ENCODE results near the gene SLC25A51. TPM values are rescaled to one million over a fixed set of nuclear protein-coding genes. Genes with fewer than 3 reads are reported as not detected.

The SLC25A51 gene
- total and polyA plus RNA-seq, 3 donors from 2014 or later, result 18.4 to 27.4 (median 19.1) TPM

GRCh38 chr9:37876376-37876775 lies 27.6 kb downstream of the SLC25A51 start:
- intact Hi-C loops (cut with DNase I; ENCODE audit: low total_unique reads), result no loop called here
- no peak for DNase-seq

GRCh38 chr9:37873955-37874354 lies 30.0 kb downstream of the SLC25A51 start:
- no peaks in the 10 kb centered on the region for H3K9me3 ChIP-seq
- intact Hi-C loops (cut with DNase I; ENCODE audit: low total_unique reads), result no loop called here
- H3K27me3 ChIP-seq, result no peaks in the 10 kb centered on the region
- no peaks in the 10 kb centered on the region for H3K4me1 ChIP-seq
- TF ChIP-seq CTCF (IDR thresholded peaks at IDR 0.05) (no peak), POLR2A (IDR thresholded peaks at IDR 0.05) (no peak)
- WGBS, 2 donors, result 92 to 97% methylated on average over 2 of the region's 2 CpGs
- H3K27ac ChIP-seq, result no peak overlapping the region
- H3K36me3 ChIP-seq (ENCODE audit: low read depth, missing control alignments), result no peaks in the 10 kb centered on the region
- no peak overlapping the region for H3K4me3 ChIP-seq
- DNase-seq, result no peak

More at GRCh38 chr9:37876376-37876775, 27.6 kb downstream of the SLC25A51 start:
- H3K36me3 ChIP-seq (ENCODE audit: low read depth, missing control alignments), result no peaks in the 10 kb centered on the region
- TF ChIP-seq POLR2A (IDR thresholded peaks at IDR 0.05), result no peak
- no peaks in the 10 kb centered on the region for H3K9me3 ChIP-seq
- 91 to 100% methylated on average over 1 of the region's 1 CpG for WGBS, 2 donors
- no peaks in the 10 kb centered on the region for H3K4me1 ChIP-seq
- no peak overlapping the region for H3K27ac ChIP-seq
- H3K27me3 ChIP-seq, result no peaks in the 10 kb centered on the region
- H3K4me3 ChIP-seq, result no peak overlapping the region

- Histone ChIP-seq H3K36me3 (ENCODE audit: low read depth, missing control alignments) (no peaks in the 10 kb centered on the region), H3K9me3 (no peaks in the 10 kb centered on the region), H3K4me1 (no peaks in the 10 kb centered on the region), H3K27me3 (no peaks in the 10 kb centered on the region), H3K27ac (no peak overlapping the region), H3K4me3 (no peak overlapping the region)
- intact Hi-C loops (cut with DNase I; ENCODE audit: low total_unique reads), result no loop called here
- no peak for DNase-seq
- TF ChIP-seq POLR2A (IDR thresholded peaks at IDR 0.05) (no peak), CTCF (IDR thresholded peaks at IDR 0.05) (no peak)
- WGBS, 2 donors, result 84 to 87% methylated on average over 5 of the region's 5 CpGs
These were observed 33.1 kb downstream of the SLC25A51 start for GRCh38 chr9:37870799-37871176.

GRCh38 chr9:37870081-37870798 lies 33.7 kb downstream of the SLC25A51 start:
- no peak for DNase-seq
- intact Hi-C loops (cut with DNase I; ENCODE audit: low total_unique reads), result no loop called here
- Histone ChIP-seq H3K27ac (no peak overlapping the region), H3K9me3 (no peaks in the 10 kb centered on the region), H3K4me3 (no peak overlapping the region), H3K4me1 (no peaks in the 10 kb centered on the region), H3K27me3 (no peaks in the 10 kb centered on the region), H3K36me3 (ENCODE audit: low read depth, missing control alignments) (no peaks in the 10 kb centered on the region)
- 94 to 96% methylated on average over 5 of the region's 5 CpGs for WGBS, 2 donors
- TF ChIP-seq POLR2A (IDR thresholded peaks at IDR 0.05) (no peak), CTCF (IDR thresholded peaks at IDR 0.05) (no peak)

- Histone ChIP-seq H3K27me3 (no peaks in the 10 kb centered on the region), H3K9me3 (no peaks in the 10 kb centered on the region), H3K4me1 (no peaks in the 10 kb centered on the region), H3K27ac (no peak overlapping the region), H3K36me3 (ENCODE audit: low read depth, missing control alignments) (no peaks in the 10 kb centered on the region), H3K4me3 (no peak overlapping the region)
- DNase-seq, result no peak
- intact Hi-C loops (cut with DNase I; ENCODE audit: low total_unique reads), result no loop called here
- WGBS, 2 donors, result 43 to 91% methylated on average over 3 of the region's 3 CpGs
- no peak for TF ChIP-seq POLR2A (IDR thresholded peaks at IDR 0.05)
- TF ChIP-seq CTCF (IDR thresholded peaks at IDR 0.05), result no peak
These were observed 41.4 kb downstream of the SLC25A51 start for GRCh38 chr9:37862530-37862929.

Data from testis (tissue), 3 donors.